Bronchial epithelial cell (primary cell): ENCODE measurements around the gene IL4R. TPM values are rescaled to one million over a fixed set of nuclear protein-coding genes. Genes with fewer than 3 reads are reported as not detected.

ENCODE experiments used
- DNase-seq: peaks from one replicate; pipeline ENCODE4 v3.0.0-alpha.2; 2010; ENCODE audit warnings: low read depth
- FAIRE-seq: peaks from 2 replicates; lab custom pipeline; 2011; peaks lifted over from hg19 to GRCh38; lab: Jason Lieb, UNC
- H3K27me3 ChIP-seq: 2 replicates; pipeline ENCODE4 v1.5.1; 2011; ENCODE audit warnings: low read length; ENCODE audit not compliant: control insufficient read depth, insufficient read depth
- H3K36me3 ChIP-seq: 2 replicates; pipeline ENCODE4 v1.5.1; 2011; ENCODE audit warnings: low read length; ENCODE audit not compliant: control insufficient read depth, insufficient read depth
- H3K4me3 ChIP-seq: 2 replicates; pipeline ENCODE4 v1.5.1; 2011; ENCODE audit warnings: mild to moderate bottlenecking, low read depth, low read length, control low read depth
- total RNA-seq: library from RNA; depleted of rRNA; stranded (reverse); fragments of >200 nt; gene quantifications from 2 replicates; pipeline ENCODE4 v1.2.1, GENCODE V29; 2014
- TF ChIP-seq, protein P1 (sequence below): IDR thresholded peaks from 2 replicates; pipeline ENCODE4 v1.5.1; 2011; ENCODE audit warnings: mild to moderate bottlenecking, moderate library complexity, low read length, control low read depth, inconsistent platforms; ENCODE audit not compliant: insufficient read depth, severe bottlenecking

Gene IL4R
- total RNA-seq, 1 donor from 2014 or later, result 25.8 TPM

DNA sequence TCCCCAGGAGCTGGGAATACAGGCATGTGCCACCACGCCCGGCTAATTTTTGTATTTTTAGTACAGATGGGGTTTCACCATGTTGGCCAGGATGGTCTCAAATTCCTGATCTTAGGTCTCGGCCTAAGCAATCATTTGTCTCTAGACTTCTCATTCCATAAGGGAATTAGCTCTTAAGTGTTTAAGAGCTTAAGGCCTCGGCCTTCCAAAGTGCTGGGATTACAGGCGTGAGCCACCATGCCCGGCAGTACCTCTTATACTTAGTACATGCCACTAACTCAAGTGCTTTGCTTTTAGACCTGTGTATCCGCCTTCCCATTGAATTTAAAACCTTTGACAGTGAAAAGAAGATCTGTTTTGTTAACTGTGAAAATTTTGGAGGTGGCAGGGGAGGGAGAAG, 71.6 kb downstream of the IL4R start:
- DNase-seq (no peak), FAIRE-seq (no peak)
- Histone ChIP-seq H3K36me3 (no peaks in the 10 kb centered on the region), H3K4me3 (no peak overlapping the region), H3K27me3 (no peaks in the 10 kb centered on the region)
- TF ChIP-seq, protein P1, sequence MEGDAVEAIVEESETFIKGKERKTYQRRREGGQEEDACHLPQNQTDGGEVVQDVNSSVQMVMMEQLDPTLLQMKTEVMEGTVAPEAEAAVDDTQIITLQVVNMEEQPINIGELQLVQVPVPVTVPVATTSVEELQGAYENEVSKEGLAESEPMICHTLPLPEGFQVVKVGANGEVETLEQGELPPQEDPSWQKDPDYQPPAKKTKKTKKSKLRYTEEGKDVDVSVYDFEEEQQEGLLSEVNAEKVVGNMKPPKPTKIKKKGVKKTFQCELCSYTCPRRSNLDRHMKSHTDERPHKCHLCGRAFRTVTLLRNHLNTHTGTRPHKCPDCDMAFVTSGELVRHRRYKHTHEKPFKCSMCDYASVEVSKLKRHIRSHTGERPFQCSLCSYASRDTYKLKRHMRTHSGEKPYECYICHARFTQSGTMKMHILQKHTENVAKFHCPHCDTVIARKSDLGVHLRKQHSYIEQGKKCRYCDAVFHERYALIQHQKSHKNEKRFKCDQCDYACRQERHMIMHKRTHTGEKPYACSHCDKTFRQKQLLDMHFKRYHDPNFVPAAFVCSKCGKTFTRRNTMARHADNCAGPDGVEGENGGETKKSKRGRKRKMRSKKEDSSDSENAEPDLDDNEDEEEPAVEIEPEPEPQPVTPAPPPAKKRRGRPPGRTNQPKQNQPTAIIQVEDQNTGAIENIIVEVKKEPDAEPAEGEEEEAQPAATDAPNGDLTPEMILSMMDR, result no peak

DNA sequence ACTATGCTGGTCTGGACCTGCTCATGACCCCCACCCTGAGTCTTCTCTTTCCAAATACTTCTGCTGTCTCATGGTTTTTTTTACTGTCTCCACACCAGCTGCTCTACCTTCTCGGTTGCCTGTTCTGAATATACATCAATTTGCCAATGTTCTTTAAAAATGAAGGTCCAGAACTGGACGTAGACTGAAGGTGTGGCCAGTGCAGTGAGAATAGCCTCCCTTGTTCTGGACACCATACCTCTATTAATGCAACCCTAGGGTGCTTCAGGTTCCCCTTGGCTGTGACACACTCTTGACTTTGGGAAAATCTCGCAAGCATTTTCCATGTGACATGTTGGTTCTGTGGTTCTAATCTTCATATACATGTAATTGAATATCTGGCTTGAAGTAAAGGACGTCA, 72.9 kb downstream of the IL4R start:
- Histone ChIP-seq H3K36me3 (no peaks in the 10 kb centered on the region), H3K4me3 (no peak overlapping the region), H3K27me3 (no peaks in the 10 kb centered on the region)
- no peak for FAIRE-seq
- TF ChIP-seq, protein P1, result no peak
- DNase-seq, result no peak

DNA sequence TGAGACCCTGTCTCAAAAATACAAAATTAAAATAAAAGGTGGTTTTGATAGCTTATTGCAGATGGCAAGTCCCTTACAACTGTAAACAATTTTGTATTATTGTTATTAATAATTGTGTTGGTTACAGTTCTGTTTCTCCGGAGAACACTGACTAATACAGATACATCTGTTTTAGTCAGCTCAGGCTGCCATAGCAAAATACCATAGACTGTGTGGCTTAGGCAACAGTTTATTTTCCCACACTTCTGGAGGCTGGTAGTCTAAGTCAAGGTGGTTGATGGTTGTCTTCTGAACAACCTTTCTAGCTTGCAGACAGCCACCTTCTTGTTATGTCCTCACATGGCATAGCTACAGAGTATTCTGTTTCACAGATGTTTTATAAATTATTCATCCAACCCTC, 74.0 kb downstream of the IL4R start:
- TF ChIP-seq, protein P1, result no peak
- Histone ChIP-seq H3K36me3 (no peaks in the 10 kb centered on the region), H3K4me3 (no peak overlapping the region), H3K27me3 (no peaks in the 10 kb centered on the region)
- DNase-seq, result no peak
- FAIRE-seq, result no peak

DNA sequence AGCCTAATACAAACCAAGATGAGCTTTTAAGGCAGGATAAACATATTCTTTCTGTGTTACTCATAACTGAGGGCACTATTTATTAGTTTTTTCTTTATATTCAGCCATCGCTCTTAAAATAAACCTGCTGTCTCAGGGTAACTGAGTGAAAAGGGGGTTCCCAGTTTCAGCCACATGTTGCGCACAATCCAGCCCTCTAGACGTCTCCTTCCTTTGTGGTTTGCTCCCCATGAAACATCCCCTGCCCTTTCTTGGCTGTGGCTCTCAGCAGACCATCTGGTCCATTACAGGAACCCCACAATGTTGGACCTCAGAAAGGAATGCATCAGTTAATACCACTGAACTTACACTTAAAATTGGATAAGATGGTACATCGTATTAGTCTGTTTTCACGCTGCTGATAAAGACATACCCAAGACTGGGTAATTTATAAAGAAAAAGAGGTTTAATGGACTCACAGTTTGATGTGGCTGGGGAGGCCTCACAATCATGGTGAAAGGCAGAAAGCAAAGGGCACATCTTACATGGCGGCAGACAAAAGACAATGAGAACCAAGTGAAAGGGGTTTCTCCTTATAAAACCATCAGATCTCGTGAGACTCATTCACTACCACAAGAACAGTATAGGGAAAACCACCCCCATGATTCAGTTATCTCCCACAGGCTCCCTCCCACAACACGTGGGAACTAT, 75.6 kb downstream of the IL4R start:
- H3K4me3 ChIP-seq, result no peak overlapping the region
- no peak for DNase-seq
- no peak for FAIRE-seq
- H3K27me3 ChIP-seq, result no peaks in the 10 kb centered on the region
- TF ChIP-seq, protein P1, result no peak
- H3K36me3 ChIP-seq, result no peaks in the 10 kb centered on the region

DNA sequence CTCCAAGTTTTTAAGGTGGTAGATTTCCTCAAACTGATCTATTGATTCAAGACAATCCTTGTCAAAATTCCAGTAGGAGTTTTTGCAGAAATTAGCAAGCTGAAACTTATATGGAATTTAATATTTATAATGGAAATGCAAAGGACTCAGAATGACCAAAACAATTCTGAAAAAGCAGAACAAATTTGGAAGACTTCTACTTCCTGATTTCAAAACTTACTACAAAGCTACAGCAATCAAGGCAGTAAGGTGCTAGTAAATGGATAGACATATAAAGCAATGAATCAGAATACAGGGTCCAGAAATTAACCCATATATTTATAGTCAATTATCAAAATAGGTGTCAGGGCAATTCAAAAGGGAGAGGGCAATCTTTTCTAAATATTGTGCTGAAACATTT, 76.4 kb downstream of the IL4R start:
- Histone ChIP-seq H3K36me3 (no peaks in the 10 kb centered on the region), H3K4me3 (no peak overlapping the region), H3K27me3 (no peaks in the 10 kb centered on the region)
- TF ChIP-seq, protein P1, result no peak
- DNase-seq, result no peak
- FAIRE-seq, result no peak

DNA sequence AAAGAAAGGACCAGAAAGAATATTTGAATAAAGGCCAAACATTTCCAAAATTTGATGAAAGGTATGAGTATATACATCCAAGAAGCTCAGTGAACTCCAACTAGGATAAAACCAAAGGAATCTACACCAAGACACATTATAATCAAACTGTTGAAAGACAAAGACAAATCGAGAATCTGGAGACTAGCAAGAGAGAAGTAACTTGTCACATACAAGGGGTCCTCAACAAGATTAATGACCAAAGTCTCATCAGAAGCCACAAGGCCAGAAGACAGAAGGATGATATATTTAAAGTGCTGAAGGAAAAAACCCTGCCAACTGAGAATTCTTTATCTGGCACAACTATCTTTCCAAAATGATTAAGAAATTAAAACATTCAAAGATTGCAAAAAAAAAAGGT, 78.9 kb downstream of the IL4R start:
- Histone ChIP-seq H3K27me3 (no peaks in the 10 kb centered on the region), H3K36me3 (no peaks in the 10 kb centered on the region), H3K4me3 (no peak overlapping the region)
- TF ChIP-seq, protein P1, result no peak
- FAIRE-seq (no peak), DNase-seq (no peak)
